Panc1 (cell line): Measurements from ENCODE around the gene KDM3B. TPM values are rescaled to one million over a fixed set of nuclear protein-coding genes. Genes with fewer than 3 reads are reported as not detected.

Experiments used
- ATAC-seq: fragments of 200-7000 bp; cut with Tn5 transposase; 2 replicates; pipeline ENCODE4 v1.9.1; 2020; ENCODE audit warnings: mild to moderate bottlenecking, moderate library complexity
- BruUV-seq: library from RNA; stranded (reverse); fragments of 400-500 nt; replicated peaks from 2 replicates; lab custom pipeline; 2021; lab: Mats Ljungman, UMichigan
- CTCF ChIA-PET: fragments of 300-600 bp; sonication (Branson Sonifier 250); formaldehyde crosslinking; loops from one replicate; lab custom pipeline; 2022; ENCODE audit warnings: antibody characterized with exemption; lab: Charles Lee
- POLR2A ChIA-PET: fragments of 300-600 bp; sonication (Branson Sonifier 250); formaldehyde crosslinking; loops from one replicate; lab custom pipeline; 2022; ENCODE audit warnings: antibody characterized with exemption; lab: Charles Lee
- DNase-seq: peaks from one replicate; pipeline ENCODE4 v3.0.0-alpha.2; 2010; ENCODE audit warnings: low read depth, low spot score
- H3K27ac ChIP-seq: 2 replicates; pipeline ENCODE4 v1.5.1; 2011; ENCODE audit warnings: mild to moderate bottlenecking, low read length, inconsistent platforms
- H3K27me3 ChIP-seq: fragments of 200-500 bp; sonication (Bioruptor generic); 2 replicates; pipeline ENCODE4 v1.6.0; 2014; ENCODE audit warnings: low read length, inconsistent platforms; ENCODE audit not compliant: control insufficient read depth, insufficient read depth
- H3K36me3 ChIP-seq: fragments of 200-500 bp; sonication (Bioruptor generic); 2 replicates; pipeline ENCODE4 v1.5.1; 2014; ENCODE audit warnings: inconsistent platforms, mild to moderate bottlenecking, low read length, moderate library complexity; ENCODE audit not compliant: control insufficient read depth, insufficient read depth
- H3K4me1 ChIP-seq: 2 replicates; pipeline ENCODE4 v1.5.1; 2011; ENCODE audit warnings: inconsistent platforms, mild to moderate bottlenecking, low read length, moderate library complexity; ENCODE audit not compliant: control insufficient read depth, insufficient read depth
- H3K4me3 ChIP-seq, 2 experiments: 2 replicates each; pipeline ENCODE4 v1.5.1; 2011 to 2012; ENCODE audit warnings: low read depth in 2 of 2, low read length in 2 of 2, mild to moderate bottlenecking in 2 of 2, inconsistent platforms in 1 of 2, moderate library complexity in 1 of 2
- H3K9me3 ChIP-seq: fragments of 200-500 bp; sonication (Bioruptor generic); 2 replicates; pipeline ENCODE4 v1.5.1; 2014; ENCODE audit warnings: low read depth, mild to moderate bottlenecking, inconsistent platforms, low read length, moderate library complexity; ENCODE audit not compliant: control insufficient read depth, insufficient read depth
- POLR2AphosphoS5 ChIP-seq: IDR thresholded peaks from 2 replicates; pipeline ENCODE4 v1.6.1; 2012; ENCODE audit warnings: mild to moderate bottlenecking, low read depth, low read length, moderate library complexity
- REST ChIP-seq, 2 experiments: IDR thresholded peaks; 2 replicates each; pipeline ENCODE4 v1.6.1; 2011 to 2012; ENCODE audit warnings: low read depth in 2 of 2, control low read depth in 1 of 2, low read length in 1 of 2, mild to moderate bottlenecking in 1 of 2, moderate library complexity in 1 of 2; ENCODE audit not compliant: insufficient read depth in 1 of 2
- SIN3A ChIP-seq: IDR thresholded peaks from 2 replicates; pipeline ENCODE4 v1.6.1; 2012; ENCODE audit warnings: low read depth, mild to moderate bottlenecking, low read length, moderate library complexity, borderline replicate concordance; ENCODE audit not compliant: insufficient read depth
- in situ Hi-C: cut with HindIII; loops from 2 replicates; pipeline ENCODE4 v1.10.0; 2016; ENCODE audit warnings: low sequenced_read_pairs, low pct_unique_long_range_greater_than_20kb
- intact Hi-C: fragments of 100-400 bp; cut with micrococcal nuclease; formaldehyde crosslinking; loops from one replicate; pipeline ENCODE4 v1.10.0; 2022; ENCODE audit not compliant: unreplicated experiment
- total RNA-seq: library from RNA; stranded (reverse); gene quantifications from one replicate; pipeline ENCODE4 v1.2.1, GENCODE V29; 2021; ENCODE audit not compliant: unreplicated experiment

The KDM3B gene
- total RNA-seq, 1 experiment from 2014 or later: 65.0 TPM

- Histone ChIP-seq H3K9me3 (no peaks in the 10 kb centered on the region), H3K4me3 (peak overlapping the region; percentile 81 to 87), H3K4me1 (peaks cover 5% of the 10 kb centered on the region; the same call in 1 of the 2 replicates), H3K36me3 (no peaks in the 10 kb centered on the region), H3K27ac (peak overlapping the region; percentile 97), H3K27me3 (no peaks in the 10 kb centered on the region)
- no TSS peak for BruUV-seq
- DNase-seq (peak; percentile 96), ATAC-seq (peak; percentile 87)
- intact Hi-C loops: no loop called here
- in situ Hi-C loops: no loop called here
- POLR2A ChIA-PET: interaction anchor here (0.5 to 1.0 kb wide), 3 partner anchors 10 to 106 kb away, joined by 3 to 4 read pairs (median 3); no protein-coding TSS in a partner anchor
- CTCF ChIA-PET: interaction anchor here (0.6 to 0.9 kb wide), 2 partner anchors 32 to 39 kb away, joined by 3 to 4 read pairs; no protein-coding TSS in a partner anchor
- TF ChIP-seq POLR2AphosphoS5 (0 out of 2 replicates have a peak, but pooled peaks have one; percentile 17), REST (IDR thresholded peaks at IDR 0.05; ENCODE audit: insufficient read depth in 1 of 2, low read depth in 2 of 2, low read length in 1 of 2) (no peak)
Observed at GRCh38 chr5:138464388-138465260, 112.1 kb downstream of the KDM3B start.

- 0 out of 2 replicates have a peak, but pooled peaks have one; percentile 72 for TF ChIP-seq SIN3A
- no peak for TF ChIP-seq POLR2AphosphoS5
- Histone ChIP-seq H3K4me1 (peaks cover 5% of the 10 kb centered on the region; the same call in 1 of the 2 replicates), H3K36me3 (no peaks in the 10 kb centered on the region), H3K4me3 (peak within 1 kb of the TSS; percentile 81 to 87), H3K27ac (peak within 1 kb of the TSS; percentile 97), H3K27me3 (no peaks in the 10 kb centered on the region), H3K9me3 (no peaks in the 10 kb centered on the region)
- peak; percentile 61 for DNase-seq
- intact Hi-C loops (no loop called here), in situ Hi-C loops (no loop called here)
- ChIA-PET POLR2A (interaction anchor here (0.5 to 0.8 kb wide), 3 partner anchors 10 to 107 kb away, joined by 3 to 13 read pairs (median 3); no protein-coding TSS in a partner anchor), CTCF (interaction anchor here (0.6 to 0.9 kb wide), 3 partner anchors 31 to 222 kb away, joined by 3 to 11 read pairs (median 4); no protein-coding TSS in a partner anchor)
- BruUV-seq: no TSS peak
- ATAC-seq: peak; percentile 80
Observed at GRCh38 chr5:138465261-138466124, 113.0 kb downstream of the KDM3B start, which contains the start of gene EGR1. EGR1 (plus strand) TSS chr5:138465479; CDS start chr5:138465762, 283 bp downstream.
